ENCODE measurements around the gene ZBED5.
"Not testable (repeated sequence)": the region's sequence is repeated elsewhere in the genome, so short reads cannot be mapped to it uniquely, and the experiment has no call there.

Gene ZBED5

GRCh38 chr11:10890083-10890482, 32.2 kb upstream of the ZBED5 start:
- not testable (repeated sequence) for H4K91ac ChIP-seq (ENCODE audit: low read length); H3K23ac ChIP-seq (ENCODE audit: low read length in 2 of 2); H4K8ac ChIP-seq (ENCODE audit: low read length); H2AK5ac ChIP-seq (ENCODE audit: low read length, severe bottlenecking); H3K9me3 ChIP-seq (ENCODE audit: control insufficient read depth, low read length); H3K27ac ChIP-seq (ENCODE audit: low read length, poor library complexity, severe bottlenecking); H2AFZ ChIP-seq (ENCODE audit: low read depth, low read length); H3K18ac ChIP-seq (ENCODE audit: low read depth in 1 of 2, low read length in 2 of 2); H3K4me1 ChIP-seq (ENCODE audit: control insufficient read depth, insufficient read depth, low read depth, low read length); H2BK12ac ChIP-seq (ENCODE audit: low read length in 2 of 2); H3K14ac ChIP-seq (ENCODE audit: low read length in 2 of 2); DNase-seq; H3K27me3 ChIP-seq (ENCODE audit: control insufficient read depth in 1 of 2, insufficient read depth in 1 of 2, low read length in 2 of 2); H2BK5ac ChIP-seq (ENCODE audit: low read depth, low read length, poor library complexity, severe bottlenecking); H3K4me3 ChIP-seq (ENCODE audit: insufficient read depth in 1 of 2, low read depth in 1 of 2, low read length in 2 of 2); H3K4ac ChIP-seq (ENCODE audit: low read depth in 1 of 2, low read length in 2 of 2); H3K36me3 ChIP-seq (ENCODE audit: control insufficient read depth in 1 of 2, insufficient read depth in 2 of 2, low read depth in 1 of 2, low read length in 2 of 2); H3K9ac ChIP-seq (ENCODE audit: low read length); H3K79me1 ChIP-seq (replicated peaks; ENCODE audit: low read length, poor library complexity, severe bottlenecking); H2BK15ac ChIP-seq (ENCODE audit: low read depth, poor library complexity, severe bottlenecking); H2BK120ac ChIP-seq (ENCODE audit: low read depth, low read length); H3K4me2 ChIP-seq (ENCODE audit: low read length, poor library complexity, severe bottlenecking)

- Histone ChIP-seq H3K9me3 (ENCODE audit: control insufficient read depth, low read length) (no peaks in the 10 kb centered on the region), H2BK120ac (ENCODE audit: low read depth, low read length) (no peak overlapping the region), H2BK15ac (ENCODE audit: low read depth, poor library complexity, severe bottlenecking) (no peak overlapping the region), H3K4me3 (ENCODE audit: insufficient read depth in 1 of 2, low read depth in 1 of 2, low read length in 2 of 2) (no peak overlapping the region), H2AK5ac (ENCODE audit: low read length, severe bottlenecking) (no peak overlapping the region), H3K9ac (ENCODE audit: low read length) (no peak overlapping the region), H3K23ac (ENCODE audit: low read length in 2 of 2) (no peak overlapping the region), H3K4me2 (ENCODE audit: low read length, poor library complexity, severe bottlenecking) (no peak overlapping the region), H3K4me1 (ENCODE audit: control insufficient read depth, insufficient read depth, low read depth, low read length) (no peaks in the 10 kb centered on the region), H3K27ac (ENCODE audit: low read length, poor library complexity, severe bottlenecking) (no peak overlapping the region), H2BK12ac (ENCODE audit: low read length in 2 of 2) (no peak overlapping the region), H3K18ac (ENCODE audit: low read depth in 1 of 2, low read length in 2 of 2) (no peak overlapping the region), H3K27me3 (ENCODE audit: control insufficient read depth in 1 of 2, insufficient read depth in 1 of 2, low read length in 2 of 2) (no peaks in the 10 kb centered on the region), H4K91ac (ENCODE audit: low read length) (no peak overlapping the region), H3K4ac (ENCODE audit: low read depth in 1 of 2, low read length in 2 of 2) (no peak overlapping the region), H3K36me3 (ENCODE audit: control insufficient read depth in 1 of 2, insufficient read depth in 2 of 2, low read depth in 1 of 2, low read length in 2 of 2) (no peaks in the 10 kb centered on the region), H3K79me1 (replicated peaks; ENCODE audit: low read length, poor library complexity, severe bottlenecking) (no peaks in the 10 kb centered on the region), H2BK5ac (ENCODE audit: low read depth, low read length, poor library complexity, severe bottlenecking) (no peak overlapping the region), H2AFZ (ENCODE audit: low read depth, low read length) (no peak overlapping the region), H4K8ac (ENCODE audit: low read length) (no peak overlapping the region), H3K14ac (ENCODE audit: low read length in 2 of 2) (no peak overlapping the region)
- no peak for DNase-seq
These were observed 29.5 kb upstream of the ZBED5 start for GRCh38 chr11:10887307-10887706.

GRCh38 chr11:10886652-10887250, 28.9 kb upstream of the ZBED5 start:
- no peak overlapping the region for H4K91ac ChIP-seq (ENCODE audit: low read length)
- no peak overlapping the region for H3K4me3 ChIP-seq (ENCODE audit: insufficient read depth in 1 of 2, low read depth in 1 of 2, low read length in 2 of 2)
- peaks cover 2% of the 10 kb centered on the region for H3K79me1 ChIP-seq (replicated peaks; ENCODE audit: low read length, poor library complexity, severe bottlenecking)
- no peak overlapping the region for H2AK5ac ChIP-seq (ENCODE audit: low read length, severe bottlenecking)
- whole genome bisulfite sequencing, result 100% methylated on average over 1 of the region's 3 CpGs
- no peak for DNase-seq
- H3K27ac ChIP-seq (ENCODE audit: low read length, poor library complexity, severe bottlenecking), result no peak overlapping the region
- H3K4me1 ChIP-seq (ENCODE audit: control insufficient read depth, insufficient read depth, low read depth, low read length), result no peaks in the 10 kb centered on the region
- no peaks in the 10 kb centered on the region for H3K27me3 ChIP-seq (ENCODE audit: control insufficient read depth in 1 of 2, insufficient read depth in 1 of 2, low read length in 2 of 2)
- H3K14ac ChIP-seq (ENCODE audit: low read length in 2 of 2), result no peak overlapping the region
- no peak overlapping the region for H3K18ac ChIP-seq (ENCODE audit: low read depth in 1 of 2, low read length in 2 of 2)
- no peak overlapping the region for H2BK120ac ChIP-seq (ENCODE audit: low read depth, low read length)
- H3K36me3 ChIP-seq (ENCODE audit: control insufficient read depth in 1 of 2, insufficient read depth in 2 of 2, low read depth in 1 of 2, low read length in 2 of 2), result no peaks in the 10 kb centered on the region
- H2BK12ac ChIP-seq (ENCODE audit: low read length in 2 of 2), result no peak overlapping the region
- H3K4me2 ChIP-seq (ENCODE audit: low read length, poor library complexity, severe bottlenecking), result no peak overlapping the region
- H4K8ac ChIP-seq (ENCODE audit: low read length), result no peak overlapping the region
- H3K23ac ChIP-seq (ENCODE audit: low read length in 2 of 2), result no peak overlapping the region
- no peaks in the 10 kb centered on the region for H3K9me3 ChIP-seq (ENCODE audit: control insufficient read depth, low read length)
- H2AFZ ChIP-seq (ENCODE audit: low read depth, low read length), result no peak overlapping the region
- no peak overlapping the region for H2BK5ac ChIP-seq (ENCODE audit: low read depth, low read length, poor library complexity, severe bottlenecking)
- H2BK15ac ChIP-seq (ENCODE audit: low read depth, poor library complexity, severe bottlenecking), result no peak overlapping the region
- no peak overlapping the region for H3K9ac ChIP-seq (ENCODE audit: low read length)
- H3K4ac ChIP-seq (ENCODE audit: low read depth in 1 of 2, low read length in 2 of 2), result no peak overlapping the region

GRCh38 chr11:10885703-10886363, 28.0 kb upstream of the ZBED5 start:
- no peak overlapping the region for H3K23ac ChIP-seq (ENCODE audit: low read length in 2 of 2)
- peak; percentile 54 for DNase-seq
- H3K27me3 ChIP-seq (ENCODE audit: control insufficient read depth in 1 of 2, insufficient read depth in 1 of 2, low read length in 2 of 2), result no peaks in the 10 kb centered on the region
- H2BK15ac ChIP-seq (ENCODE audit: low read depth, poor library complexity, severe bottlenecking), result no peak overlapping the region
- H3K36me3 ChIP-seq (ENCODE audit: control insufficient read depth in 1 of 2, insufficient read depth in 2 of 2, low read depth in 1 of 2, low read length in 2 of 2), result no peaks in the 10 kb centered on the region
- H3K4ac ChIP-seq (ENCODE audit: low read depth in 1 of 2, low read length in 2 of 2), result no peak overlapping the region
- no peaks in the 10 kb centered on the region for H3K9me3 ChIP-seq (ENCODE audit: control insufficient read depth, low read length)
- no peak overlapping the region for H2BK5ac ChIP-seq (ENCODE audit: low read depth, low read length, poor library complexity, severe bottlenecking)
- no peak overlapping the region for H2AK5ac ChIP-seq (ENCODE audit: low read length, severe bottlenecking)
- 0% methylated on average over 1 of the region's 2 CpGs for WGBS
- H4K91ac ChIP-seq (ENCODE audit: low read length), result no peak overlapping the region
- H3K9ac ChIP-seq (ENCODE audit: low read length), result peak overlapping the region; percentile 21
- peaks cover 2% of the 10 kb centered on the region for H3K79me1 ChIP-seq (replicated peaks; ENCODE audit: low read length, poor library complexity, severe bottlenecking)
- no peak overlapping the region for H3K14ac ChIP-seq (ENCODE audit: low read length in 2 of 2)
- H3K4me3 ChIP-seq (ENCODE audit: insufficient read depth in 1 of 2, low read depth in 1 of 2, low read length in 2 of 2), result no peak overlapping the region
- H3K27ac ChIP-seq (ENCODE audit: low read length, poor library complexity, severe bottlenecking), result no peak overlapping the region
- H3K18ac ChIP-seq (ENCODE audit: low read depth in 1 of 2, low read length in 2 of 2), result no peak overlapping the region
- H4K8ac ChIP-seq (ENCODE audit: low read length), result no peak overlapping the region
- no peak overlapping the region for H3K4me2 ChIP-seq (ENCODE audit: low read length, poor library complexity, severe bottlenecking)
- no peaks in the 10 kb centered on the region for H3K4me1 ChIP-seq (ENCODE audit: control insufficient read depth, insufficient read depth, low read depth, low read length)
- H2AFZ ChIP-seq (ENCODE audit: low read depth, low read length), result no peak overlapping the region
- no peak overlapping the region for H2BK120ac ChIP-seq (ENCODE audit: low read depth, low read length)
- no peak overlapping the region for H2BK12ac ChIP-seq (ENCODE audit: low read length in 2 of 2)
